ENCODE results near the gene KRT36. TPM values are rescaled to one million over a fixed set of nuclear protein-coding genes. Genes with fewer than 3 reads are reported as not detected.

KRT36 gene
- total RNA-seq, 4 donors from 2014 or later: not detected

DNA sequence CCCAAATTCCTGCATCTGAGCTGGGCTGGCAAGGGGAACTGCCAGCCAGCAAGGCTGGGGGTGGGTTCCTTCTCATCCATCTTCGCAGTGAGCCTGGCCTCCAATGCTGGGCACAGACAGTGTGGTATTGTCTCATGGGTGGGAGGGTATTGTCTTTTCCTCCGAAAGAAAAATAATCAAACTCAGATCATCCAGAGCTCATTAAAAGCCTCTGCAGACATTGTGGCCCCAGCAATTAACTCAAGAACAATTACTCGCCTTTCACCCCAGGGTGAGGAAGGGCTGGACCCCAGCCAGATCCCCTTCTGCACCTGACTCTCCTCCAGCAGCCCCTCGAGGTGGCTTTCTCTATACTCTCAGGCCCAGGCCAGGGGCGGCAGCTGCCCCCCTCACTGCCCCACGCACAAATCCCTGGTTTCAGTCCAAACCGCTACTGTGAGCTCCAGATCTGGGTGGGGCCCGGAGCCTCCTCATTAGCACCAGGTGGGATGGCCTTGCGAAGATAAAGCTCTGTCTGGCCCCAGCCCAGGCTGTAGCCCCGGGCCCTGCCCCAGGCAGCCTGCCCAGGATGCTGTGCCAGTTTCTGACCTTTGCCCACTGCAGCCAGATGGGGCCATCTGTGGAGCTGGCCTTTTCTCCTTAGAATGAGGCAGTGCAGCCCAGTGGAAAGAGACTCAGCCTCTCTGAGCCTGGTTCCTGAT lies 31.3 kb upstream of the KRT36 start:
- TF ChIP-seq, protein P1, sequence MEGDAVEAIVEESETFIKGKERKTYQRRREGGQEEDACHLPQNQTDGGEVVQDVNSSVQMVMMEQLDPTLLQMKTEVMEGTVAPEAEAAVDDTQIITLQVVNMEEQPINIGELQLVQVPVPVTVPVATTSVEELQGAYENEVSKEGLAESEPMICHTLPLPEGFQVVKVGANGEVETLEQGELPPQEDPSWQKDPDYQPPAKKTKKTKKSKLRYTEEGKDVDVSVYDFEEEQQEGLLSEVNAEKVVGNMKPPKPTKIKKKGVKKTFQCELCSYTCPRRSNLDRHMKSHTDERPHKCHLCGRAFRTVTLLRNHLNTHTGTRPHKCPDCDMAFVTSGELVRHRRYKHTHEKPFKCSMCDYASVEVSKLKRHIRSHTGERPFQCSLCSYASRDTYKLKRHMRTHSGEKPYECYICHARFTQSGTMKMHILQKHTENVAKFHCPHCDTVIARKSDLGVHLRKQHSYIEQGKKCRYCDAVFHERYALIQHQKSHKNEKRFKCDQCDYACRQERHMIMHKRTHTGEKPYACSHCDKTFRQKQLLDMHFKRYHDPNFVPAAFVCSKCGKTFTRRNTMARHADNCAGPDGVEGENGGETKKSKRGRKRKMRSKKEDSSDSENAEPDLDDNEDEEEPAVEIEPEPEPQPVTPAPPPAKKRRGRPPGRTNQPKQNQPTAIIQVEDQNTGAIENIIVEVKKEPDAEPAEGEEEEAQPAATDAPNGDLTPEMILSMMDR (IDR thresholded peaks at IDR 0.05; ENCODE audit: low read depth): no peak

DNA sequence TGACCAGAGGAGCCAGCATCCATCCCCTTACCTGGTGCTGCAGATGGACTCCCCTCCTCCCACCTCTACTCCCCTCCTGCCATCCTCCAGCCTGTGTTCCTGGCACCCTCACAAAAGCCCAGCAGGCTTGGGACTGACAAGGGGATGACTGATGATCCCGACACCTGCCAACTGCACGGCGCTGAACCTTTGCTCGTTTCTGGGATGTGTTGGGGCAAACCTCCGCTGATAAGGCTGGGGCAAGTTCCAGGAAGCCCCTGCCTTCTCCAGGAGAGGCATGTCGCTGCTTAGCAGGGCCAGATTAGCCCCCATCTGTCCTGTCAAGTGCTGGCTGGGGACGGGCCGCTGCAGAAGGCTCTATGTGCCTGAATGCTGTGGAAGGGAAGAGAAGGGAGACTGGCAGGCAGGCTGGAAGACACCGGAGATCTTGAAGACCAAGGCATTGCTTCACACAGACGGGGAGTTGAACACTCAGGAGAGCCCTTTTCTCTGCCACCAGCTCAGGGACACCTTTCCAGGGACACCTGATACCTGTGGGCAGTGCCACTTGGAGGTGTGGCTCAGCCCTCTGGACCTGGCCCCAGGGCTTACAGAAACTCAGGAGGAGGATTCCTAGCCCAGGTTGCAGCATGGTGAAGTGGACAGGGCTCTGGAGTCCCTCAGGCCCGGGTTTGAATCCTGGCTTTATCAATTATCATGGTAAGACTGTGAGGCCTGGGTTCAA lies 30.0 kb upstream of the KRT36 start:
- TF ChIP-seq, protein P1 (IDR thresholded peaks at IDR 0.05; ENCODE audit: low read depth): no peak

DNA sequence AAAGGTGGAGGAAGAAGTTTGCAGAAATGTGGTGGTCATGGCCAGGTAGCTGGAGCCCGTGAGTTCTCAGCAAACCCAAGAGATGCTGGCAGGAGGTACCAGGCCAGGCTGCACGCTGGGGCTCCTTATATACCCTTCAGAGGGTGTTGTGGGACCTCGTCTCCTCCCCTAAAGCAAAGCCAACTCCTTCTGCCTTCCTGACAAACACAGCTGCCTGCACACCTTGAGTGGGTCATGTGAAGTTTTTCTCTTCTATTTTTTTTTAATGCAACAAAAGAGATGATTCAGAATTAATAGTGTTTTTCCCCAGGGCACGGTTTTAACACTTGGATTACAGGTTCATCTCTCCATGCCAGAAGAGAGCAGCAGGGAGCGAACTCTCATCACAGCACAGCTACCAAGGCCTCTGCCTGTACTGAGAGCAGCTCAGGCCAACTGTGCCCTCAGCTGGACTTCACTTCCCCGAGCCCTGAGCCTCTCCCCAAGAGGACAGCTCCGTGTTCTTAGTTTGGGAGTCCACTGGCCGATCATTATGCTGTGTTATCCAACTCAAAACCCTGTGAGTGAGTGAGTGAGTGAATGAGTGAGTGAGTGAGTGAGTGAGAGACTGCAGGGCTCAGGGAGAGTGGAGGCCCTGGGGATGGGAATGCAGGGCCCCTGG lies 29.2 kb upstream of the KRT36 start, which contains the start of gene KRT15:
TSS of gene KRT15 (minus strand) at position 102 of the 661 bp plus-strand sequence. CDS start at position 39, 63 bp downstream.
- TF ChIP-seq, protein P1 (IDR thresholded peaks at IDR 0.05; ENCODE audit: low read depth): no peak

DNA sequence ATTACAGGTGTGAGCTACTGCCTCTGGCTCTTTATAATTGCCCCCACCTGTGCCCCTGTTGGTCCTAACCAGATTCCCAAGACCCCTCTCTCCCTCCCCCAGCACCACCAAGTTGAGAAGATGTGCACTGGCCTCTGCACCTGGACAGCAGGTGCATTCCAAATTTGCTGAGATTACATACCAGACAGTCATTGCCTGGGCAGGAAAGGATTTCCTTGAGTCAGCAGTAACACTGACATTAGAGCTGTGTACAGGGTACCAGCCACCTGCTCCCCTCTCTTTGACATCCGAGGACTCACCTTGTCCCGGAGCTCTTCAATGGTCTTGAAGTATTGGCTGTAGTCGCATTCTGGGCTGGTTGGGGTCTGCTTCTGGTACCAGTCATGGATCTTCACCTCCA lies 28.3 kb upstream of the KRT36 start:
- TF ChIP-seq, protein P1 (IDR thresholded peaks at IDR 0.05; ENCODE audit: low read depth): no peak

DNA sequence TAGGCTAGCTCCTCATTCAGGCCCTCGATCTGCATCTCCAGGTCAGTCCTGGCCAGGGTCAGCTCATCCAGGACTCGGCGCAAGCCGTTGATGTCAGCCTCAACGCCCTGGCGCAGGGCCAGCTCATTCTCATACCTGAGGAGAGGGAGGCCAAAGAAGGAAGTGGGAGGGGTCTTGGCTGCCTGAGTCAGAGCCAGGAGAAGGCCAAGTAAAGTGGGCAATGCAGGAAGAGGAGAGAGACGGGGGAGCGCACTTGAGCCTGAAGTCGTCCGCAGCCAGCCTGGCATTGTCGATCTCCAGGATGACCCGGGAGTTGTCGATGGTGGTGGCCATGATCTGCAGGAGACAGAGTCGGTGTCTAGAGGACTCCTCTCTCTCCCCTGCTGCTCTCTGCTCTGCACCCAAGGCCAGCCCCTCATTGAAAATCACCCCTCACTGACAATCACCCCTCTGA lies 27.1 kb upstream of the KRT36 start:
- TF ChIP-seq, protein P1 (IDR thresholded peaks at IDR 0.05; ENCODE audit: low read depth): no peak

DNA sequence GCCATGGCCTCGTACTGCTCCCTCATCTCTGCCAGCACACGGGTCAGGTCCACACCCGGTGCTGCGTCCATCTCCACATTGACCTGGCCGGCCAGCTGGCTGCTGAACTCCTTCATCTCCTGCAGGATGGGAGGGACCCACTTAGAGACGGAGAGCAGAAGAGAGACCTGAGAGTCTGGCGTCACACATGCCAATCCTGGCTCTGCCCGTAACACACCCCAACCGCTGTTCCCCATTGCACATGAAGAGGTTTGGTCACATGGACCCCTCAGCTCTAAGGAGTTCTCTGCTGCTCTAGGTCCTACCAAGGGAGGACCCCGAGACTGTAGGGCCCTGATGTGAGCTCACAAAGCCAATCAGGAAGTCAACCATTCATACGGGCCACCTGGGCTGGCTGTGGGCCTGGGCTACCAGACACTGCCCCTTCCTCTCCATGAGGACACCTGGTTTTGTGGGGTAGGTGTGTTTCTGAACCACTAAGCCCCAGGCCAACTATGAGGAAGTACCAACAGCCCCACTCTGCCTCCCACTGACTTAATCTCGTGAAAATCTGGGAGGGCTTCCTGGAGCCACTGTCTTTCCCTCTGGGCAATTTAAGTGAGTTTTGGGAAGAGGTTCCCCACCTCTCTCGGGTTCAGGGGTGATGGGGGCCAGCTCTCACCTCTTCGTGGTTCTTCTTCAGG lies 26.6 kb upstream of the KRT36 start:
- TF ChIP-seq, protein P1 (IDR thresholded peaks at IDR 0.05; ENCODE audit: low read depth): no peak
